Endometrial microvascular endothelial cells (primary cell): ENCODE measurements around the gene C11orf68. TPM values are rescaled to one million over a fixed set of nuclear protein-coding genes. Genes with fewer than 3 reads are reported as not detected.
"Not testable (repeated sequence)": the region's sequence is repeated elsewhere in the genome, so short reads cannot be mapped to it uniquely, and the experiment has no call there.

Source experiments
- in situ Hi-C: cut with HindIII; loops from 2 replicates; pipeline ENCODE4 v1.10.0; 2017; ENCODE audit warnings: low sequenced_read_pairs, low pct_unique_long_range_greater_than_20kb; ENCODE audit errors: inconsistent ontology term
- total RNA-seq: library from RNA; depleted of rRNA; stranded (reverse); fragments of >200 nt; gene quantifications from one replicate; pipeline ENCODE4 v1.2.3, GENCODE V29; 2015; ENCODE audit errors: inconsistent ontology term

The C11orf68 gene
- total RNA-seq = 9.8 TPM

DNA sequence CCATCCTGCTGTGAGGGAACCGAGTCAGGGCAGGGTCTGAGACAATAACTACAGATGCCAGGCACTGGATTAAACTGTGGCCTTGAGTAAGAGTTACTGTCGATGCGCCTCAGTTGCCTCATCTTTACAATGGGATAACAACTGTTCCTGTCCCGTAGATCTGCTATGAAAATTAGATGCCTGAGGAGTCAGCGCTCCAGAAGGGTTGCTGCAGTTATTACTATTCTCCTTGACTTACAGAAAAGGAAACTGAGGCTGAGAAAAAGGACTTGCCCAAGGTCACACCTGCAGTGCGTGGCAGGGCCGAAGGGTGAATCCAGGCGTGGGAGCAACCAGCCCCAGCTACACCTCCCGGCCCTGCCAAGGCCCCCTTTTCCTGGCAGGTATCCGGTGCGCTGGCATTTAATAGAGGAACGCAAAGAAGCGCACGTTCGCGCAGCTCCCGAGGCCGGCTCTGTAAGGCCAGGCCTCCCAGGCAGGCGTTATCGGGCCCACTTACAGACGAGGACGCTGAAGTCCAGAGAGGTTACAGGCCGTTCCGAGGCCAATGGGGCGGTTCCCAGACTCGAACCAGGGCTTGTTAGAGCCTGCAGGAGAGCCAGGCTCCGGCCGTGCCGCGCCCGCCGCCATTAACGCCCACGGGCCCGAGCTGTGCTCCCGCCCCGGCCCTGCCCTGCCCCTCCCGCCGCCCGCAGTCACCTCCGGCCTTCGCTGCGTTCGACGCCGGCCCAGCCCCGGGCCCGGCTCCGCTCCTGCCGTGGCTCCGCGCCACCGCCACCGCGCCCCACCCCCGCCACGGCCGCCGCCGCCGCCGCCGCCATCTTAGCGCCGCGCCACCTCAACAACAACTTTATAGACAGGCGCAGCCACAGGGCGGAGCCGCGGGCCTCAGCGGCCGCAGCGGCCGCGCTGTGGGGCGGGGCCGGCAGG is at the start of gene C11orf68:
Gene C11orf68 (minus strand): TSS at position 852 of the 930 bp plus-strand sequence. CDS start 31 bp downstream, at position 821.
- in situ Hi-C loops = no loop called here

DNA sequence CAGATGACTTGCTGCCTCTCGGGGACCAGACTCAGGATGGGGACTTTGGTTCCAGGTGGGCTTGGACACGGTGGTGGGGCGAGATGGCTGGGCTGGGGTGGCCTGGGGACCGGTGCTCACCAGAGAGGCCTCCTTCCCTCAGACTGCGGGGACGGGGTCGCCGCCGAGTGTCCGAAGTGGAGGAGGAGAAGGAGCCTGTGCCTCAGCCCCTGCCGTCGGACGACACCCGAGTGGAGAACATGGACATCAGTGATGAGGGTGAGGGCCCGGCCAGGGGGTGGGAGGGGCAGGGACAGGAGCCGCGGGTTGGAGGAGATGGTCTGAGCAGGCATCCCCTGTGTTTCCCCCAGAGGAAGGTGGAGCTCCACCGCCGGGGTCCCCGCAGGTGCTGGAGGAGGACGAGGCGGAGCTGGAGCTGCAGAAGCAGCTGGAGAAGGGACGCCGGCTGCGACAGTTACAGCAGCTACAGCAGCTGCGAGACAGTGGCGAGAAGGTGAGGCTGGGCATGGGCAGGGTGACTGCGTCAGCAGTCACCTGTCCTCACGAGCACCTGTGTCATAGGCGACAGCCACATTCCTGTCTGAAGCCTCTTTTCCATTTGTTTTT is 48.6 kb upstream of the C11orf68 start:
- in situ Hi-C loops = no loop called here

DNA sequence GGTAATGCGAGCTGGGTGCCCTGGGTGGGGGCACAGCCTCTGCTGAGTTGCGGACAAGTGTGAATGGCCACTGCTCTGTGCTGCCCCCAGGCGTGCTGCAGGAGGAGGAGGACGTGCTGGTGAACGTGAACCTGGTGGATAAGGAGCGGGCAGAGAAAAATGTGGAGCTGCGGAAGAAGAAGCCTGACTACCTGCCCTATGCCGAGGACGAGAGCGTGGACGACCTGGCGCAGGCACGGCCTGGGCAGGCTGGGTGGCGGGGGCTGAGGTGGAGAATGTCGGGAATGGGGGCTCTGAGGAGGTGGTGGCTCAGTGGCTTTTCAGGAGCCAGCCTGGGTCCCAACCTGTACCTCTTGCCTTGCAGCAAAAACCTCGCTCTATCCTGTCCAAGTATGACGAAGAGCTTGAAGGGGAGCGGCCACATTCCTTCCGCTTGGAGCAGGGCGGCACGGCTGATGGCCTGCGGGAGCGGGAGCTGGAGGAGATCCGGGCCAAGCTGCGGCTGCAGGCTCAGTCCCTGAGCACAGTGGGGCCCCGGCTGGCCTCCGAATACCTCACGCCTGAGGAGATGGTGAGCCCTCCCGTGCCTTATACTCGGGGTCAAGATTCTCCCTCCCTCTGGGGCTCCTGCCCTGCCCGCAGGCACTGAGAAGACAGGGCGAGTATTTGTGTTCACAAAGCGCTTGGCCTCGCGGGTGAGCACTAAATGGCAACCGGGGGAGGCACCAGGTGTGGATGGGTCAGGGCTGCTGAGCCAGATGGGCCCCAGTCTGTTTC is 47.3 kb upstream of the C11orf68 start:
- in situ Hi-C loops = no loop called here

DNA sequence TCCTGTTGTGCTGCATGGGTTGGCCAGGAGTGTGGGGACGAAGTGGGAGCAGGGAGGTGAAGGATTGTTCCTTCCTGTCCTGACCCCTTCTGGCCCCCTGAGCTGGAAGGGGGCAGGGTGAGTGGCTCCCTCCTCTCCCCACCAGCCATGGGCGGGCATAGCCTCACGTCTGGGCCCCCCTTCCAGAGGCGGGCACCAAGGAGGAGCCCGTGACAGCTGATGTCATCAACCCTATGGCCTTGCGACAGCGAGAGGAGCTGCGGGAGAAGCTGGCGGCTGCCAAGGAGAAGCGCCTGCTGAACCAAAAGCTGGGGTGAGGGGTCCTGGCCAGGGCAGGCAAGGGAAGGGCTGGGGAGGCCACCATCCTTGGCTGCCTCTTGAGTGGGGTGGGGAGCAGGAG is 46.0 kb upstream of the C11orf68 start:
- in situ Hi-C loops = no loop called here

DNA sequence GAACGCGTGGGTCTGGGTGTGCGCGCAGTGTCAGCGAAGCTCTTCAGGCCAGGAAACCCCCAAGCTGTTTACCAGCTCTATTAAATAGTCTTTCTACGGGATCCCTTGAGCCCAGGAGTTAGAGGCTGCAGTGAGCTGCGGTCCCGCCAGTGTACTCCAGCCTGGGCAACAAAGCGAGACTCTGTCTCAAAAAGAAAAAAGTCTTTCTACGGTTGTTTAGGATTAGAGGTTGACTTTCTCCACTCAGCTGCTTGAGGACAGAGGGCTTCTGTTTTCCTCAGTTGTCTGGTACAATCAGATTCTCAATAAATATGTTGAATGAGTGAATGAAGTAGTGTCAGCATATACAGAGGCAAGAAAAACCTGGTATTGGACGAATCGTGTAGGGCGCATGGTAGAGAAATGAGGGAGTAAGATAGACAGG is 43.3 kb upstream of the C11orf68 start:
- in situ Hi-C loops = no loop called here

DNA sequence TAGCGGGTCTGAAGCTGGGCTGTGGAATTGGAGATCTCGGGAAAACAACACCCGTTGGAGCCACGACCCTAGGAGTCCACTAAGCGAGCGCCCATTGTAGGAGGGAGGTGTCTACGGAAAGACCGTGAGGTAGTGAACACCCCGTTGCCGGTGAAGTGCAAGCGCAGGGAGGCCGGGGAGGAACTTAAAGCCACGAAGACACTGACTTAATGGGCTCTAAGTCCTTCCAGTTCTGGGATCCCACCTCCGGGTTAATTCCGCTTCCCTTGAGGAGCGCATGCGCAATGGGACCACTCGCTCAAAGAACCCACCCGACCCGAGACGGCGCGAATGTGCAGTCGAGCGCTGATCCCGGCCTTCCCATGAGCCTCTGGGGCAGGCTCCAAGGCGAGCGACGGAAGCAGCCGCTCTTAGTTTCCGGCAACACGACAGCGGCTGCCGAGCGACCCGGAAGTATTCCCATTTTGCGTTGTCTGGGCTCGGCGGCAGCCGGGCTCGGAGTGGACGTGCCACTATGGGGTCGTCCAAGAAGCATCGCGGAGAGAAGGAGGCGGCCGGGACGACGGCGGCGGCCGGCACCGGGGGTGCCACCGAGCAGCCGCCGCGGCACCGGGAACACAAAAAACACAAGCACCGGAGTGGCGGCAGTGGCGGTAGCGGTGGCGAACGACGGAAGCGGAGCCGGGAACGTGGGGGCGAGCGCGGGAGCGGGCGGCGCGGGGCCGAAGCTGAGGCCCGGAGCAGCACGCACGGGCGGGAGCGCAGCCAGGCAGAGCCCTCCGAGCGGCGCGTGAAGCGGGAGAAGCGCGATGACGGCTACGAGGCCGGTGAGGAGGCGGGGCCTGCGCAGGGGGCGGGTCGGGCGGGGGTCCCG is 42.6 kb upstream of the C11orf68 start, which contains the start of gene SART1:
Gene SART1 (plus strand): TSS at position 468 of the 874 bp plus-strand sequence. CDS start 47 bp downstream, at position 515.
- in situ Hi-C loops = no loop called here

DNA sequence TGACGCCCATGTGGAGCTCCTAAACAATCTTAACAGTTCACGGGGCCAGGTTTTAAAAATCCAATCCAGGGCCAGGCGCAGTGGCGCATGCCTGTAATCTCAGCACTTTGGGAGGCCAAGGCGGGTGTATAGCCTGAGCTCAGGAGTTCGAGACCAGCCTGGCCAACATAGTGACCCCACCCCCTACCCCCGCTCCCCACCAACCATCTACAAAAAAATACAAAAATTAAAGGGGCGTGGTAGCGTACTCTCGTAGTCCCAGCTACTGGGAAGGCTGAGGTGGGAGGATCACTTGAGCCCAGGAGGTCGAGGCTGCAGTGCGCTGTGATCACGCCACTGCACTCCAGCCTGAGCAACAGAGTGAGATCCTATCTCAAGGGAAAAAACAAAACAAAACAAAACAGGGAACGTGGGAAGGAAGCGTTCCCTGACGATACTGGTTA is 42.0 kb upstream of the C11orf68 start:
- in situ Hi-C loops = no loop called here

DNA sequence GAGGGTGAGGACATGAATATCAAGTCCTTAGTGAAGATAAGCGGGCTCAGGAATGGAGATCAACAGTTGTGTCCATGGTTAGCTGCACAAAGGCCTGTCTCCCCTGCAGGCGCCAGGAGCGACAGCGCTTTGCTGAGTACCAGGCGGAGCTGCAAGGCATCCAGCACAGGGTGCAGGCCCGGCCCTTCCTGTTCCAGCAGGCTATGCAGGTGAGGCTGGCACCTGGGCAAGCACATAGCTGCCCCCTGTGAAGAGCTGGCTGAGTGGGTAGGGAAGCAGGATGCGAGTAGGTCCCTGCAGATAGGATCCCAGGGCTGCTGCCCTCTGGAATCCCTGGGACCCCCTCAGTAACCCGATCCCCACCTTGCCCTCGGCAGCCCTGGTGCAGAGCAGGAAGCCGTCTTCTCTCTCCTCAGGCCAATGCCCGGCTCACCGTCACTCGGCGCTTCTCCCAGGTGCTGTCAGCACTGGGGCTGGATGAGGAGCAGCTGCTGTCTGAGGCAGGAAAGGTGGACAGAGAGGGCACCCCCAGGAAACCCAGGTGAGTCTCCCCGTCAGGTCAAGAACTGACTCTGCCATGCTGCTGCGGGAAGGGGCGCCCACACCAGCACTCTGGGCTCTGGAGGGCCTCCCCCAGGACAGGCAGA is 40.0 kb upstream of the C11orf68 start:
- in situ Hi-C loops = no loop called here

DNA sequence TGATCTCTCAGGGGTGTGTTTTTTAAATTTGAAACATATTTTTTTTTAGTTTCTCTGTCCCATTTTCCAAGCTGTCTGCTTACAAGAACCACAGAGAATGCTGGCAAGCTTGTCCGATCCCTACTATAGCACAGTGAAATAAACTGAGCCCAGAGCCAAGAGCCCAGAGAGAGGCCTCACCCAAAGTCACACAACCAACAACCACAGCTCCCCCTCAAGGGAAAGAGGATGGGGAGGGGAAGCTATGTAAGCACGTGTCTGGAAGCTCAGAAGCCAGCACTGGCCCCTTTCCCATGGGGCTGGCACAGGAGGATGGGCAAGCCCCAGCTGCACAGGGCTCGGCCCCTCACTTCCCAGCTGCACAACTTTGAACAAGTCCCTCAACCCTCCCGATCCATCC is 39.4 kb upstream of the C11orf68 start:
- in situ Hi-C loops = no loop called here

DNA sequence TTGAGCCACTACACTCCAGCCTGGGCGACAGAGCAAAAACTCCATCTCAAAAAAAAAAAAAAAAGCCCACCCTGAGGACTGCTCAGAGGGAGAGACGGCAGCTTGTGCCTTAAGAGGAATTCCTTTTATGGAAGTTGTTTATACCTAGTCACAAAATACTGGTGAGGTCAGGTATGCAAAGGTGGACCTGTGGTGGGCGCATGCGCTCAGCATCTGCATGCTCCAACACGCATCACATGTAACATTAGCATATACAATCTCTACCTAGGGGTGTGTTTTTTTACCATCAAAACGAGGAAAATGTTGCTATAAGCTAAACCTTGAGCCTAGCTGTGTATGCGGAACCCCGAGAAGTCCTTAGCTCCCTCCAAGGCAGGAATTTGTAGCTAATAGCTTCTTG is 35.9 kb upstream of the C11orf68 start:
- in situ Hi-C loops = no loop called here

DNA sequence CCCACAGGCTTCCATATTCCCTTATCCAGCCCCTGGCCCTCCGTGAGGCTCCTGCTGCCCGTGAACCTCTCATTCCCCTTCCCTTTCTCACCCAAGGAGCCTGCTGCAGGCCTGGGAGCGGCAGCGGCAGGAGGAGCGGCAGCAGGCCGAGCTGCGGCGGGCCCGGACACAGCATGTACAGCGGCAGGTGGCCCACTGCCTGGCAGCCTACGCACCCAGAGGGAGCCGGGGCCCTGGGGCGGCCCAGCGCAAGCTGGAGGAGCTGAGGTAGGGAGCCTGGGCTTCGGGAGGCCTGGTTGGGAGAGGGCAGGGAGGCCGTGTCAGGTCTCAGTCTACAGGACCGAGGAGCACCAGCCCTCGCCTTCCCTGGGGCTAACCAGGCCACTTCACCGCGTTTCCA is 34.6 kb upstream of the C11orf68 start:
- in situ Hi-C loops = no loop called here

DNA sequence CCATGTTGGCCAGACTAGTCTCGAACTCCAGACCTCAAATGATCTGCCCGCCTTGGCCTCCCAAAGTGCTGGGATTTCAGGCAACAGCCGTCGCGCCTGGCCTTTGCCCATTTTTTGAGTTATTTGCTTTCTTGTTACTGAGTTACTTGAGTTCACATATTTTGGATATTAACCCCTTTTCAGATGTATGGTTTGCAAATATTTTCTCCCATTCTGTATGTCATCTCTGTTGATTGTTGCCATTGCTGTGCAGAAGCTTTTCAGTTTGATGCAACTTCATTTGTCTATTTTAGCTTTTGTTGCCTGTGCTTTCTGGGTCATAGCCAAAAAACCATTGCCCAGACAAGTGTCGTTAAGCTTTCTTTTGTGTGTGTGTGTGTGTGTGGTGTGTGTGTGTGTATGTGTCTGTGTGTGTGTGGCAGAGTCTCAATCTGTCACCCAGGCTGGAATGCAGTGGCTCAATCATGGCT is 33.2 kb upstream of the C11orf68 start:
- in situ Hi-C loops = no loop called here

DNA sequence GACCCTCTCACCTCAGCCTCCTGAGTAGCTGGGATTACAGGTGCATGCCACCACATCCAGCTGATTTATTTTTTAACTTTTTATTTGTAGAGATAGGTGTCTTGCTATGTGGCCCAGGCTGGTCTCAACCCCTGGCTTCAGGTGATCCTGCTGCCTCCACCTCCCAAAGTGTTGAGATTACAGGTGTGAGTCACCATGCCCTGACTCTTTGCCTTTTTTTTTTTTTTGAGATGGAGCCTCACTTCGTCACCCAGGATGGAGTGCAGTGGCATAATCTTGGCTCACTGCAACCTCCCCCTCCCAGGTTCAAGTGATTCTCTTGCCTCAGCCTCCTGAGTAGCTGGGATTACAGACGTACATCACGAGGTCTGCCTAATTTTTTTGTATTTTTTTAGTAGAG is 32.8 kb upstream of the C11orf68 start:
- in situ Hi-C loops = not testable (repeated sequence)

DNA sequence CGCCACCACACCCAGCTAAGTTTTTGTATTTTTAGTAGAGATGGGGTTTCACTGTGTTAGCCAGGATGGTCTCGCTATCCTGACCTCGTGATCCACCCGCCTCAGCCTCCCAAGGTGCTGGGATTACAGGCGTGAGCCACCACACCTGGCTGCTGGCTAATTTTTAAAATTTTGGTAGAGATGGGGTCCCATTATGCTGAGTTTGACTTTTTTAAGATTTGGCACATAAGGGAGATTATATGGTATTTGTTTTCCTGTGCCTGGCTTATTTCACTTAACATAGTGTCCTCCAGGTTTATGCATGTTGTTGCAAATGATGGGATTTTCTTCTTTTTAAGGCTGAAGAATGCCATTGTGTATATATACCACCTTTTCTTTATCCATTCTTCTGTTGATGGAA is 31.8 kb upstream of the C11orf68 start:
- in situ Hi-C loops = not testable (repeated sequence)

DNA sequence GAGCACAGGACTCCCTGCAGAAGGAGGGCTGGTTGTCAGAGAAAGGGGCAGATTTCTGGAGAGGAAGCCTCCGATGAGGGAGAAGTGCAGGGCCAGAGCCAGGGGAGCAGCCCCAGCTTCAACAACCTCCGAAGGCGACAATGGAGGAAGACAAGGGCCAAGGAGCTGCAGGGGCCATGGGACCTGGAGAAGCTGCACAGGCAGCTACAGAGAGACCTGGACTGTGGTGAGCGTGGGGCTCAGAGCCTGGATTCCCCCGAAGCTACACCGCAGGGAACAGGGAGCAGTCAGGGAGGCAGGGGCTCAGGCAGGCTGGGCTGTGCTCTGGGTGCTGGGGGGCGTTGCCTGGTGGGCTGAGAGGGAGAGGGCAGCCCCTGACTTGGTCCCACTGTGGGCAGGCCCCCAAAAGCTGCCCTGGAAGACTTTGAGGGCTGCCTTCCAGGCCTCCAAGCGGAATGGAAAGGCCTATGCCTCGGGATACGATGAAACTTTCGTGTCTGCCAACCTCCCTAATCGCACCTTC is 28.8 kb upstream of the C11orf68 start:
- in situ Hi-C loops = no loop called here

DNA sequence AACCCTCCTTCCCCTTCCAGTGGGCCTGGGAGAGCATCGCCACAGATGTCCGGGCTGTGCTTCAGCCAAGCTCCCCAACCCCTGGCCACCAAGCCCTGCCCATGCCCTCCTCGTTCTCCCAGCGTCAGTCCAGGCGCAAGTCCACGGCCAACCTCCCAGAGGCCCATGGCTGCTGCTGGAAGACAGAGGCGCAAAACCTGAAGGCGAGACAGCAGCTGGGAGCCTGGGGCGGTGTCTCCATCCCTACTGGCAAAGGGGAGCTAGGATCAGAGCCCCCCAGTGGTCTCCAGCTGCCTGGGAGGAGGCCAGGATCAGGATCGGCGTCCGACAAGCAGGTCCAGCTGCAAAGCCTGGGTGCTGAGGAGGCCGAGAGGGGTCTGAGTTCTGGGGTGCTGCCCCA is 28.3 kb upstream of the C11orf68 start:
- in situ Hi-C loops = no loop called here

DNA sequence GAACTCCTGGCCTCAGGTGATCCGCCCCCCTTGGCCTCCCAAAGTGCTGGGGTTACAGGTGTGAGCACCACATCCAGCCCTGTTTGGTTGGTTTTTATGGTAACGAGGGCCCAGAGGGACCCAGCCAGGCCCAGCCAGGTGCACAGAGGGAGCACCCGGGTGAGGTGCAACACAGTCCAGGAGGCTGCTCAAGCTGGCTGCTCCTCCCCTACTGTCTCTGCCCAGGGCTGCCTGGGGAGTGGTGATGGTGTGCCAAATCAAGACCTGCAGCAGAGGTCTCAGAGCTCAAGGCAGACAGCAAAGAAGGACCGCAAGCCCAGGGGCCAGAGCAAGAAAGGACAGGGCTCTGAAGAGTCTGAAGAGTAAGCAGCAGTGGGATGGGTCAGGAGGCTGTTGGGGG is 27.8 kb upstream of the C11orf68 start:
- in situ Hi-C loops = no loop called here
